CD1c-positive myeloid dendritic cell (primary cell): Measurements from ENCODE around the gene TMPRSS3.
A peak's percentile ranks its signal among the peaks of the same experiment; 100 is the strongest.

Experiments
- DNase-seq: peaks from one replicate; pipeline ENCODE4 v3.0.0-alpha.2; 2016; ENCODE audit errors: extremely low spot score

TMPRSS3 gene

DNA sequence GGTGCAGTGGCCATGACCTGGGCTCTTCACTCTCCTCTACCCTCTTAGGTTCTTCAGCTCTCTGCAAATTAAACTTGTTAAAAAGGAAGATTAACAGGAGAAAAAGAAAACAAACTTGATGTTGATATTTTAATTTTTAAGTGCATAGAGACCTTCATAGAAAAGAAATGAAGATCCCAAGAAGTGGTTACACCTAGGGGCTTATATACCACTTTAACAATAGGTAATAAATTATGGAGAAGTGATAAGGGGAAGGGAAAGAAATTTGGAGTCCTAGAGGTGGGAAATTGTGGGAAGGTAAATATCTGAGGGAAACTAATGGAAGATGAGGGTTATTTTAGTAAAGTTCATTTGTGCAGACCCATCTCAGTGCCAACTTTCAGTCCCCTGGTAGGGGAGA, 64.2 kb downstream of the TMPRSS3 start:
- DNase-seq: no peak

DNA sequence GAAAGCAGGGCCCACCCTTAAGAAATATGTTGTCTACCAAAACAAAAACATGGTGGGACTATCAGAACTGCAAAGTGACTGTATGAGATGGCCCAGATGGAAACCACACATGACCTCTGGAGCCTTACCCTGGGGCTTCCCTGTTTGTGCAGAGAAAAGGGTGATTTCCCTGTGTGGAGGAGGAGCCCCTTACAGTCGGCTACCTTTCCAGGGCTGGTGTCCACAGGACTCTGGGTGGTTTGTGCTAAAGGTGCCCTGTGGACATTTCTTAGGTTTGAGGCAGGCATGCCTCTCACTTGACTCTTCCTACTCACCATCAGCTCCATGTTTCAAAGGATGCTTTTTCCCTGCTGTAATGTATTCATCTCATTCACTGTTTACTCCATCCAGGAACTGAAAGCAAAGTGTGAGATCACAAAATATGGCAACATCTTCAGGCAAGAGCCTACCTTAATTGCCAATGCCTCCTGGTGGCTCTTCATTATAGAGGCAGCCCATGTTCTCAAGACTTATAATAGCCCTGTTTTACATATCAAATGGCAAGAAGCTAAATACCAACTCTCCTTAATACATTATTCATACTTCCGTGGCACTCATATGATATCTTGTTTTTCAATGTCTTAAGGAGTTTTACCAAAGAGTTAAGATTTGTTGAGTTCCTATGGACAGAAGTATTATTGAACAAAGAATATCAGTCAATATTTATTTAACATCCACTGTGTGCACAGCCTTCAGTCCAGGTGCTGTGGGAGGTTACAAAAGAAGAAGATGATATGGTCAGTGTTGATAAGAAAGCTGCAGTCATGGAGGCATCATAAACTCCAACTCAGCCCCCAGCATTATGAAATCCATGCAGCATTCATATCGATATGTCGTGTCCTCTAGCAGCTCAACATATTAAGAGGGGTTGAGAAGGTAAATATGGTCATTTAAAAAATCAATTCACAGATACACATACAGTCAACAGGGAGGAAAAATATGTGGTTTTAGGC, 65.2 kb downstream of the TMPRSS3 start:
- DNase-seq: peak; percentile 12

DNA sequence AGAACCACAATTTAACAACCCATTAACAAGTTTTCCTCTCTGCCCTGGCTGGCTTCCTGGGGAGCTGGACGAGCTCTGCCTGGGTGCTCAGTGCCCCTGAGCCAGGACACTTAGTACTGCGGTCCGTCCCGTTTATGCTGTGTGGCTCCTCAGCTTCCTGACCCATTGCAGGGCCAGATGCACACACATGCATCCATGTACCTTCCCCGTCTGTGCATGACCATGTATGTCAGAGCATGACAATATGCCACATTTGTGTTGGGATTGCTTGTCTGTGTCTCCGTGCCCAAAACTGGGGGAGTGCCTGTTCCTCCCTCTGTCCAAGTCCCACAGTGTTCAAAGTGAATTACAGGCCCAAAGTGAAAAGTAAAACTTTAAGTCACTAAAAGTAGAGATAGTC, 71.0 kb downstream of the TMPRSS3 start:
- DNase-seq: no peak
